HEK293 (cell line): ENCODE results near the gene LEFTY1.
A peak's percentile ranks its signal among the peaks of the same experiment; 100 is the strongest.

Experiments used
- BCL11B ChIP-seq: fragments of 450-650 bp; formaldehyde crosslinking; IDR thresholded peaks from 2 replicates; pipeline ENCODE4 v1.5.1; 2016; ENCODE audit warnings: low read depth, missing biosample characterization, missing genetic modification characterization
- GLI4 ChIP-seq: fragments of 450-650 bp; formaldehyde crosslinking; IDR thresholded peaks from 2 replicates; pipeline ENCODE4 v1.5.1; 2016; ENCODE audit warnings: missing biosample characterization, missing genetic modification characterization
- IKZF3 ChIP-seq: fragments of 450-650 bp; IDR thresholded peaks from 2 replicates; pipeline ENCODE4 v1.5.0; 2018; ENCODE audit warnings: missing biosample characterization, mild to moderate bottlenecking, missing genetic modification characterization, moderate library complexity
- OVOL3 ChIP-seq: fragments of 450-650 bp; formaldehyde crosslinking; IDR thresholded peaks from 2 replicates; pipeline ENCODE4 v1.5.1; 2016; ENCODE audit warnings: missing biosample characterization, missing genetic modification characterization
- SP2 ChIP-seq: fragments of 450-650 bp; formaldehyde crosslinking; IDR thresholded peaks from 2 replicates; pipeline ENCODE4 v1.5.1; 2016; ENCODE audit warnings: missing biosample characterization, missing genetic modification characterization
- SP7 ChIP-seq: fragments of 450-650 bp; formaldehyde crosslinking; IDR thresholded peaks from 2 replicates; pipeline ENCODE4 v1.5.1; 2016; ENCODE audit warnings: missing biosample characterization, missing genetic modification characterization
- ZBTB21 ChIP-seq: fragments of 450-650 bp; formaldehyde crosslinking; IDR thresholded peaks from 2 replicates; pipeline ENCODE4 v1.5.1; 2017; ENCODE audit warnings: missing biosample characterization, missing genetic modification characterization
- ZBTB8A ChIP-seq: fragments of 450-650 bp; formaldehyde crosslinking; IDR thresholded peaks from 2 replicates; pipeline ENCODE4 v1.5.1; 2016; ENCODE audit warnings: missing biosample characterization, missing genetic modification characterization
- ZFP37 ChIP-seq: fragments of 450-650 bp; formaldehyde crosslinking; IDR thresholded peaks from 2 replicates; pipeline ENCODE4 v1.5.1; 2016; ENCODE audit warnings: missing biosample characterization, missing genetic modification characterization
- ZFP69B ChIP-seq: fragments of 450-650 bp; formaldehyde crosslinking; IDR thresholded peaks from 2 replicates; pipeline ENCODE4 v1.5.1; 2016; ENCODE audit warnings: missing biosample characterization, missing genetic modification characterization
- ZNF10 ChIP-seq: fragments of 450-650 bp; formaldehyde crosslinking; IDR thresholded peaks from 2 replicates; pipeline ENCODE4 v1.5.1; 2017; ENCODE audit warnings: missing biosample characterization, missing genetic modification characterization
- ZNF155 ChIP-seq: fragments of 450-650 bp; formaldehyde crosslinking; IDR thresholded peaks from 2 replicates; pipeline ENCODE4 v1.5.1; 2016; ENCODE audit warnings: missing biosample characterization, missing genetic modification characterization
- ZNF239 ChIP-seq: fragments of 450-650 bp; formaldehyde crosslinking; IDR thresholded peaks from 2 replicates; pipeline ENCODE4 v1.5.1; 2016; ENCODE audit warnings: missing biosample characterization, missing genetic modification characterization
- ZNF510 ChIP-seq: fragments of 450-650 bp; formaldehyde crosslinking; IDR thresholded peaks from 2 replicates; pipeline ENCODE4 v1.5.1; 2018; ENCODE audit warnings: mild to moderate bottlenecking, missing genetic modification characterization, missing biosample characterization; ENCODE audit not compliant: insufficient replicate concordance
- ZNF571 ChIP-seq: fragments of 450-650 bp; formaldehyde crosslinking; IDR thresholded peaks from 2 replicates; pipeline ENCODE4 v1.5.0; 2017; ENCODE audit warnings: missing biosample characterization, missing genetic modification characterization
- ZNF610 ChIP-seq: fragments of 450-650 bp; formaldehyde crosslinking; IDR thresholded peaks from 2 replicates; pipeline ENCODE4 v1.5.1; 2016; ENCODE audit warnings: missing biosample characterization, missing genetic modification characterization, borderline replicate concordance
- ZNF626 ChIP-seq: fragments of 450-650 bp; sonication (Bioruptor Pico); formaldehyde crosslinking; IDR thresholded peaks from 2 replicates; pipeline ENCODE4 v1.5.1; 2018; ENCODE audit warnings: missing biosample characterization, missing genetic modification characterization, inconsistent platforms
- ZNF629 ChIP-seq: fragments of 450-650 bp; formaldehyde crosslinking; IDR thresholded peaks from 2 replicates; pipeline ENCODE4 v1.5.1; 2017; ENCODE audit warnings: missing biosample characterization, missing genetic modification characterization
- ZNF658 ChIP-seq: fragments of 450-650 bp; formaldehyde crosslinking; IDR thresholded peaks from 2 replicates; pipeline ENCODE4; 2016; ENCODE audit warnings: missing biosample characterization, missing genetic modification characterization
- ZSCAN16 ChIP-seq: fragments of 450-650 bp; formaldehyde crosslinking; IDR thresholded peaks from 2 replicates; pipeline ENCODE4 v1.5.1; 2016; ENCODE audit warnings: missing biosample characterization, missing genetic modification characterization
- TF ChIP-seq, protein P1 (sequence below): fragments of 450-650 bp; formaldehyde crosslinking; IDR thresholded peaks from 2 replicates; pipeline ENCODE4 v1.5.1; 2016; ENCODE audit warnings: missing biosample characterization, missing genetic modification characterization
- TF ChIP-seq, protein P2 (sequence below): fragments of 450-650 bp; formaldehyde crosslinking; IDR thresholded peaks from 2 replicates; pipeline ENCODE4 v1.5.1; 2017; ENCODE audit warnings: missing biosample characterization, missing genetic modification characterization
- TF ChIP-seq, protein P3 (sequence below): fragments of 450-650 bp; formaldehyde crosslinking; IDR thresholded peaks from 2 replicates; pipeline ENCODE4 v1.5.1; 2016; ENCODE audit warnings: missing biosample characterization, missing genetic modification characterization
- TF ChIP-seq, protein P4 (sequence below): fragments of 450-650 bp; formaldehyde crosslinking; IDR thresholded peaks from 2 replicates; pipeline ENCODE4 v1.5.1; 2016; ENCODE audit warnings: missing biosample characterization, missing genetic modification characterization
- TF ChIP-seq, protein P5 (sequence below): fragments of 450-650 bp; formaldehyde crosslinking; optimal IDR thresholded peaks from 2 replicates; pipeline ENCODE3; 2016; ENCODE audit warnings: missing biosample characterization, mild to moderate bottlenecking, missing genetic modification characterization
- TF ChIP-seq, protein P6 (sequence below): fragments of 450-650 bp; formaldehyde crosslinking; IDR thresholded peaks from 2 replicates; pipeline ENCODE4 v1.5.1; 2017; ENCODE audit warnings: missing biosample characterization, mild to moderate bottlenecking, missing genetic modification characterization, moderate library complexity
- TF ChIP-seq, protein P7 (sequence below): fragments of 450-650 bp; formaldehyde crosslinking; IDR thresholded peaks from 2 replicates; pipeline ENCODE4 v1.5.1; 2016; ENCODE audit warnings: missing biosample characterization, missing genetic modification characterization
- TF ChIP-seq, protein P8 (sequence below): fragments of 450-650 bp; formaldehyde crosslinking; IDR thresholded peaks from 2 replicates; pipeline ENCODE4 v1.5.1; 2016; ENCODE audit warnings: missing biosample characterization, missing genetic modification characterization

LEFTY1 gene

DNA sequence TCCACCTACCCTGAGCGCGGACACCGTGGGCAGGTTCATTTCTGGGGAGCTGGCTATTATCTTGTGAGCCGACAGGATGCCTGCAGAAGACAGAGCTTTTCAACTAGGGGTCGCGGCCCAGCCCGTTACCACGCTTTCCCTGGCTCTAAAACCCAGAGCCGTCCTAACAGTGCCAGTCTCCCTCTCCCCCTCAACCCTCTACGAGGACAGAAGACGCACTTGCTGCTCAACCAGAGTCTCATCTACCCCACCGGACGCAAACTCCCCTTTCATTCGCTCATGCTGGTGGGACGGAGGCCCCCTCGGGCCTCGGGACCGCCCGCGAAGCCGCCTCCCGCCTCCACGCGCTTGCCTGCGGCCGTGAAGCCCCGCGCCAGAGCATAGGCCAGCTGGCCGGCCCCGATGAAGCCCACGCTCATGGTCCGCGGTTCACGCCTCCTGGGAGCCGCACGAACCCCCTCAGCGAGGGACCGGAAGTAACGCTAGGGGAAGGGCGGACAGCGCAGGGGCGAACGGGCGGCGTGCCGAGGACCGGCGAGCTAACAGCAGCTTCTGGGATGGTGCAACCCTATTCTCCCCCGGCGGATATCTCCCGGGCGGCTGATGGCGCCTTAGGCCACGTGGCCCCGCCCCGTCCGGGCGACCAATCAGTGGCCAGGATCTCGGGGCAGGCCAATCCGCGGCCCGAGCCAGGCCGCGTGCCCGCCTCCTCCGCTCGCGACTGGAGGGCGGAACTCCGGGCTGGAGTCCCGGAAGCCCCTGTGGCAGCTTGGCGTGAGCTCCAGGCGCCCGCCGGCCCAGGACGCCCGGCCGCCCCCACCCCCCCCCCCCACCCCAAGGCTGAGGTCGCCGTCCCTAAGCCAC, 35.0 kb upstream of the LEFTY1 start, which contains the start of gene PYCR2 (continued):
- TF ChIP-seq, protein P1, sequence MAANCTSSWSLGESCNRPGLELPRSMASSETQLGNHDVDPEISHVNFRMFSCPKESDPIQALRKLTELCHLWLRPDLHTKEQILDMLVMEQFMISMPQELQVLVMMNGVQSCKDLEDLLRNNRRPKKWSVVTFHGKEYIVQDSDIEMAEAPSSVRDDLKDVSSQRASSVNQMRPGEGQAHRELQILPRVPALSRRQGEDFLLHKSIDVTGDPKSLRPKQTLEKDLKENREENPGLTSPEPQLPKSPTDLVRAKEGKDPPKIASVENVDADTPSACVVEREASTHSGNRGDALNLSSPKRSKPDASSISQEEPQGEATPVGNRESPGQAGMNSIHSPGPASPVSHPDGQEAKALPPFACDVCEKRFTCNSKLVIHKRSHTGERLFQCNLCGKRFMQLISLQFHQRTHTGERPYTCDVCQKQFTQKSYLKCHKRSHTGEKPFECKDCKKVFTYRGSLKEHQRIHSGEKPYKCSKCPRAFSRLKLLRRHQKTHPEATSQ (tag by site-specific recombination): peak; percentile 95; the same call in 1 of the 2 replicates
- TF ChIP-seq, protein P2, sequence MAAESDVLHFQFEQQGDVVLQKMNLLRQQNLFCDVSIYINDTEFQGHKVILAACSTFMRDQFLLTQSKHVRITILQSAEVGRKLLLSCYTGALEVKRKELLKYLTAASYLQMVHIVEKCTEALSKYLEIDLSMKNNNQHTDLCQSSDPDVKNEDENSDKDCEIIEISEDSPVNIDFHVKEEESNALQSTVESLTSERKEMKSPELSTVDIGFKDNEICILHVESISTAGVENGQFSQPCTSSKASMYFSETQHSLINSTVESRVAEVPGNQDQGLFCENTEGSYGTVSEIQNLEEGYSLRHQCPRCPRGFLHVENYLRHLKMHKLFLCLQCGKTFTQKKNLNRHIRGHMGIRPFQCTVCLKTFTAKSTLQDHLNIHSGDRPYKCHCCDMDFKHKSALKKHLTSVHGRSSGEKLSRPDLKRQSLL (tag by site-specific recombination): no peak; the same call in 1 of the 2 replicates
- TF ChIP-seq ZBTB8A (tag by site-specific recombination): peak; percentile 98
- TF ChIP-seq ZFP37 (tag by site-specific recombination): peak; percentile 99
- TF ChIP-seq SP2: peak; percentile 100
- no peak for TF ChIP-seq ZNF155
- TF ChIP-seq, protein P3, sequence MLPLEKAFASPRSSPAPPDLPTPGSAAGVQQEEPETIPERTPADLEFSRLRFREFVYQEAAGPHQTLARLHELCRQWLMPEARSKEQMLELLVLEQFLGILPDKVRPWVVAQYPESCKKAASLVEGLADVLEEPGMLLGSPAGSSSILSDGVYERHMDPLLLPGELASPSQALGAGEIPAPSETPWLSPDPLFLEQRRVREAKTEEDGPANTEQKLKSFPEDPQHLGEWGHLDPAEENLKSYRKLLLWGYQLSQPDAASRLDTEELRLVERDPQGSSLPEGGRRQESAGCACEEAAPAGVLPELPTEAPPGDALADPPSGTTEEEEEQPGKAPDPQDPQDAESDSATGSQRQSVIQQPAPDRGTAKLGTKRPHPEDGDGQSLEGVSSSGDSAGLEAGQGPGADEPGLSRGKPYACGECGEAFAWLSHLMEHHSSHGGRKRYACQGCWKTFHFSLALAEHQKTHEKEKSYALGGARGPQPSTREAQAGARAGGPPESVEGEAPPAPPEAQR (tag by site-specific recombination): peak; percentile 35; the same call in 1 of the 2 replicates
- TF ChIP-seq SP7 (tag by site-specific recombination): peak; percentile 89; the same call in 1 of the 2 replicates
- TF ChIP-seq IKZF3 (tag by site-specific recombination): peak; percentile 43; the same call in 1 of the 2 replicates
- TF ChIP-seq ZNF10 (tag by site-specific recombination): peak; percentile 54; the same call in 1 of the 2 replicates
- TF ChIP-seq GLI4 (tag by site-specific recombination): no peak
- TF ChIP-seq ZBTB21 (tag by site-specific recombination): no peak
- TF ChIP-seq, protein P4, sequence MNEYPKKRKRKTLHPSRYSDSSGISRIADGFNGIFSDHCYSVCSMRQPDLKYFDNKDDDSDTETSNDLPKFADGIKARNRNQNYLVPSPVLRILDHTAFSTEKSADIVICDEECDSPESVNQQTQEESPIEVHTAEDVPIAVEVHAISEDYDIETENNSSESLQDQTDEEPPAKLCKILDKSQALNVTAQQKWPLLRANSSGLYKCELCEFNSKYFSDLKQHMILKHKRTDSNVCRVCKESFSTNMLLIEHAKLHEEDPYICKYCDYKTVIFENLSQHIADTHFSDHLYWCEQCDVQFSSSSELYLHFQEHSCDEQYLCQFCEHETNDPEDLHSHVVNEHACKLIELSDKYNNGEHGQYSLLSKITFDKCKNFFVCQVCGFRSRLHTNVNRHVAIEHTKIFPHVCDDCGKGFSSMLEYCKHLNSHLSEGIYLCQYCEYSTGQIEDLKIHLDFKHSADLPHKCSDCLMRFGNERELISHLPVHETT (tag by site-specific recombination): peak; percentile 42; the same call in 1 of the 2 replicates
- TF ChIP-seq ZNF610 (tag by site-specific recombination): peak; percentile 88
- TF ChIP-seq ZNF629: peak; percentile 78
- no peak for TF ChIP-seq ZNF626
- TF ChIP-seq ZNF658 (tag by site-specific recombination): no peak
- TF ChIP-seq ZNF239: no peak
- TF ChIP-seq ZNF510: no peak
- peak; percentile 69; the same call in 1 of the 2 replicates for TF ChIP-seq BCL11B
- TF ChIP-seq, protein P5, sequence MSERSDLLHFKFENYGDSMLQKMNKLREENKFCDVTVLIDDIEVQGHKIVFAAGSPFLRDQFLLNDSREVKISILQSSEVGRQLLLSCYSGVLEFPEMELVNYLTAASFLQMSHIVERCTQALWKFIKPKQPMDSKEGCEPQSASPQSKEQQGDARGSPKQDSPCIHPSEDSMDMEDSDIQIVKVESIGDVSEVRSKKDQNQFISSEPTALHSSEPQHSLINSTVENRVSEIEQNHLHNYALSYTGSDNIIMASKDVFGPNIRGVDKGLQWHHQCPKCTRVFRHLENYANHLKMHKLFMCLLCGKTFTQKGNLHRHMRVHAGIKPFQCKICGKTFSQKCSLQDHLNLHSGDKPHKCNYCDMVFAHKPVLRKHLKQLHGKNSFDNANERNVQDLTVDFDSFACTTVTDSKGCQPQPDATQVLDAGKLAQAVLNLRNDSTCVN: peak; percentile 97
- TF ChIP-seq OVOL3 (tag by site-specific recombination): peak; percentile 36; the same call in 1 of the 2 replicates
- TF ChIP-seq, protein P6, sequence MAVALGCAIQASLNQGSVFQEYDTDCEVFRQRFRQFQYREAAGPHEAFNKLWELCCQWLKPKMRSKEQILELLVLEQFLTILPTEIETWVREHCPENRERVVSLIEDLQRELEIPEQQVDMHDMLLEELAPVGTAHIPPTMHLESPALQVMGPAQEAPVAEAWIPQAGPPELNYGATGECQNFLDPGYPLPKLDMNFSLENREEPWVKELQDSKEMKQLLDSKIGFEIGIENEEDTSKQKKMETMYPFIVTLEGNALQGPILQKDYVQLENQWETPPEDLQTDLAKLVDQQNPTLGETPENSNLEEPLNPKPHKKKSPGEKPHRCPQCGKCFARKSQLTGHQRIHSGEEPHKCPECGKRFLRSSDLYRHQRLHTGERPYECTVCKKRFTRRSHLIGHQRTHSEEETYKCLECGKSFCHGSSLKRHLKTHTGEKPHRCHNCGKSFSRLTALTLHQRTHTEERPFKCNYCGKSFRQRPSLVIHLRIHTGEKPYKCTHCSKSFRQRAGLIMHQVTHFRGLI: 0 out of 2 replicates have a peak, but pooled peaks have one; percentile 24
- no peak for TF ChIP-seq ZNF571 (tag by site-specific recombination)
- TF ChIP-seq, protein P7, sequence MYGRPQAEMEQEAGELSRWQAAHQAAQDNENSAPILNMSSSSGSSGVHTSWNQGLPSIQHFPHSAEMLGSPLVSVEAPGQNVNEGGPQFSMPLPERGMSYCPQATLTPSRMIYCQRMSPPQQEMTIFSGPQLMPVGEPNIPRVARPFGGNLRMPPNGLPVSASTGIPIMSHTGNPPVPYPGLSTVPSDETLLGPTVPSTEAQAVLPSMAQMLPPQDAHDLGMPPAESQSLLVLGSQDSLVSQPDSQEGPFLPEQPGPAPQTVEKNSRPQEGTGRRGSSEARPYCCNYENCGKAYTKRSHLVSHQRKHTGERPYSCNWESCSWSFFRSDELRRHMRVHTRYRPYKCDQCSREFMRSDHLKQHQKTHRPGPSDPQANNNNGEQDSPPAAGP (tag by site-specific recombination): peak; percentile 81
- peak; percentile 80 for TF ChIP-seq ZFP69B (tag by site-specific recombination)
- TF ChIP-seq ZSCAN16: peak; percentile 63
- TF ChIP-seq, protein P8, sequence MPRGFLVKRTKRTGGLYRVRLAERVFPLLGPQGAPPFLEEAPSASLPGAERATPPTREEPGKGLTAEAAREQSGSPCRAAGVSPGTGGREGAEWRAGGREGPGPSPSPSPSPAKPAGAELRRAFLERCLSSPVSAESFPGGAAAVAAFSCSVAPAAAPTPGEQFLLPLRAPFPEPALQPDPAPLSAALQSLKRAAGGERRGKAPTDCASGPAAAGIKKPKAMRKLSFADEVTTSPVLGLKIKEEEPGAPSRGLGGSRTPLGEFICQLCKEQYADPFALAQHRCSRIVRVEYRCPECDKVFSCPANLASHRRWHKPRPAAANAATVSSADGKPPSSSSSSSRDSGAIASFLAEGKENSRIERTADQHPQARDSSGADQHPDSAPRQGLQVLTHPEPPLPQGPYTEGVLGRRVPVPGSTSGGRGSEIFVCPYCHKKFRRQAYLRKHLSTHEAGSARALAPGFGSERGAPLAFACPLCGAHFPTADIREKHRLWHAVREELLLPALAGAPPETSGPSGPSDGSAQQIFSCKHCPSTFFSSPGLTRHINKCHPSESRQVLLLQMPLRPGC (tag by site-specific recombination): peak; percentile 51; the same call in 1 of the 2 replicates
